GM18508 (cell line): ENCODE results near the gene CTNNA2.

Source experiments
- ATAC-seq: cut with Tn5 transposase; IDR thresholded peaks from one replicate; pipeline ENCODE4 v1.9.1; 2021; ENCODE audit warnings: moderate number of reproducible peaks; ENCODE audit not compliant: insufficient read depth, unreplicated experiment

The CTNNA2 gene

GRCh38 chr2:79512442-79513401, at the start of gene CTNNA2:
Gene CTNNA2 (plus strand): TSS chr2:79513051.
- ATAC-seq, result no peak

- no peak for ATAC-seq
Measured at GRCh38 chr2:79487399-79487798, 25.5 kb upstream of the CTNNA2 start.

- ATAC-seq, result no peak
Measured at GRCh38 chr2:79511320-79511951, 1.4 kb upstream of the CTNNA2 start.

- no peak for ATAC-seq
Measured at GRCh38 chr2:79513711-79514110, 860 bp downstream of the CTNNA2 start.

GRCh38 chr2:79529636-79530035, 16.8 kb downstream of the CTNNA2 start:
- no peak for ATAC-seq

GRCh38 chr2:79530443-79530842, 17.6 kb downstream of the CTNNA2 start:
- no peak for ATAC-seq

- no peak for ATAC-seq
Measured at GRCh38 chr2:79547568-79547967, 34.7 kb downstream of the CTNNA2 start.

- ATAC-seq, result no peak
Measured at GRCh38 chr2:79552653-79553052, 39.8 kb downstream of the CTNNA2 start.

GRCh38 chr2:79554899-79555298, 42.0 kb downstream of the CTNNA2 start:
- ATAC-seq, result no peak

GRCh38 chr2:79564065-79564464, 51.2 kb downstream of the CTNNA2 start:
- ATAC-seq, result no peak

GRCh38 chr2:79569048-79569447, 56.2 kb downstream of the CTNNA2 start:
- ATAC-seq, result no peak

- no peak for ATAC-seq
Measured at GRCh38 chr2:79573895-79574674, 61.2 kb downstream of the CTNNA2 start.

- no peak for ATAC-seq
Measured at GRCh38 chr2:79576451-79576850, 63.6 kb downstream of the CTNNA2 start.

- ATAC-seq, result no peak
Measured at GRCh38 chr2:79578952-79579351, 66.1 kb downstream of the CTNNA2 start.

GRCh38 chr2:79580175-79580574, 67.3 kb downstream of the CTNNA2 start:
- no peak for ATAC-seq

GRCh38 chr2:79585701-79586433, 73.0 kb downstream of the CTNNA2 start:
- ATAC-seq, result no peak

GRCh38 chr2:79591281-79591680, 78.4 kb downstream of the CTNNA2 start:
- no peak for ATAC-seq

- ATAC-seq, result no peak
Measured at GRCh38 chr2:79593237-79593867, 80.5 kb downstream of the CTNNA2 start.

- no peak for ATAC-seq
Measured at GRCh38 chr2:79596403-79596802, 83.6 kb downstream of the CTNNA2 start.

GRCh38 chr2:79604748-79605147, 91.9 kb downstream of the CTNNA2 start:
- ATAC-seq, result no peak
